Measurements from ENCODE around the gene PIK3R6. TPM values are rescaled to one million over a fixed set of nuclear protein-coding genes. Genes with fewer than 3 reads are reported as not detected.

PIK3R6 gene
- polyA plus RNA-seq, 1 experiment: not detected

DNA sequence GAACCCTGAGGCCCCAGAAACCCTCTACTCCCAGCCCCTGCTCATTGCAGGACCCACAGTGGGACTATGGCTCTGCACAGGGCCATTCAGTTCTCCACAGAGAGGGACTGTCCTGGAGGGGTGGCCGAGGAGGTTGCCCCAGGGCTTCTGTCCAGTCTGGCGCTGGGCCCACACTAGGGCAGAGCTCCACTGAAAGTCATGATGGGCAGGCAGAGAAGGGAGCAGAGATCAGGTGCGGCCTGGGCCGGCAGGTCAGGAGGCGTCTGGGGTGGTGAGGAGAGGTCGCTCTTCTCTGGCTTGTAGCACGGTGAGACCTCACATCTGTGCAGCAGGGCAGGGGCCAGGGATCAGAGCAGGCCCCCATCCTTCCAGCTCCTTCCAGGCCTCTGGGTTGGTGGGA is 13.0 kb upstream of the PIK3R6 start:
- POLR2A ChIA-PET: no interaction called here
- CTCF ChIA-PET: interaction anchor here (1.0 kb wide), 1 partner anchor 14 kb away, joined by 3 read pairs; no protein-coding TSS in a partner anchor
- TF ChIP-seq, protein P1, sequence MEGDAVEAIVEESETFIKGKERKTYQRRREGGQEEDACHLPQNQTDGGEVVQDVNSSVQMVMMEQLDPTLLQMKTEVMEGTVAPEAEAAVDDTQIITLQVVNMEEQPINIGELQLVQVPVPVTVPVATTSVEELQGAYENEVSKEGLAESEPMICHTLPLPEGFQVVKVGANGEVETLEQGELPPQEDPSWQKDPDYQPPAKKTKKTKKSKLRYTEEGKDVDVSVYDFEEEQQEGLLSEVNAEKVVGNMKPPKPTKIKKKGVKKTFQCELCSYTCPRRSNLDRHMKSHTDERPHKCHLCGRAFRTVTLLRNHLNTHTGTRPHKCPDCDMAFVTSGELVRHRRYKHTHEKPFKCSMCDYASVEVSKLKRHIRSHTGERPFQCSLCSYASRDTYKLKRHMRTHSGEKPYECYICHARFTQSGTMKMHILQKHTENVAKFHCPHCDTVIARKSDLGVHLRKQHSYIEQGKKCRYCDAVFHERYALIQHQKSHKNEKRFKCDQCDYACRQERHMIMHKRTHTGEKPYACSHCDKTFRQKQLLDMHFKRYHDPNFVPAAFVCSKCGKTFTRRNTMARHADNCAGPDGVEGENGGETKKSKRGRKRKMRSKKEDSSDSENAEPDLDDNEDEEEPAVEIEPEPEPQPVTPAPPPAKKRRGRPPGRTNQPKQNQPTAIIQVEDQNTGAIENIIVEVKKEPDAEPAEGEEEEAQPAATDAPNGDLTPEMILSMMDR (IDR thresholded peaks at IDR 0.05; ENCODE audit: low read depth, low read length): no peak
- DNase-seq (ENCODE audit: low read depth, low spot score): no peak
- H3K9me3 ChIP-seq (ENCODE audit: control insufficient read depth, insufficient read depth, low read length): peaks cover 8% of the 10 kb centered on the region
- H3K27me3 ChIP-seq (ENCODE audit: control insufficient read depth, insufficient read depth, low read length): no peaks in the 10 kb centered on the region
- H3K27ac ChIP-seq (ENCODE audit: low read depth, low read length): no peak overlapping the region
- H3K4me3 ChIP-seq (ENCODE audit: low read depth, low read length): no peak overlapping the region

DNA sequence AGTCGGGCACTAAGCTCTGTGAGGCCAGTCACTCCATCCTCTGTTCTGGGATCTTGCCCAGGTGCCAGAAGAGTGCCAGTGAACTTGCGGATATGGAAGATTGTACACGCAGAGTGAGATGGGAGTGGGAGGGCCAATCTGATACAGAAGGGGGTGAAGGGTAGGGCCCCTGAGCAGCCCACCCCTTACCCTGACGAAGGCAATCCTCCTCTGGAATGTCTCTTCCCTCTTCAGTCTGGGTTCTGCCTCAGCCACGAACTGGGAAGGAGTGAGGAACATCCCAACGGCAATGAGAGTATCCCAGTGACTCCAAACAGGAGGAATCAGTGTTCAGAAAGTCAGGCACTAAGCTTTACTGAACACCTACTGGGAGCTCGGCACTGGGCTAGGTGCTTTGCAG is 11.9 kb upstream of the PIK3R6 start:
- Histone ChIP-seq H3K4me3 (ENCODE audit: low read depth, low read length) (no peak overlapping the region), H3K27me3 (ENCODE audit: control insufficient read depth, insufficient read depth, low read length) (no peaks in the 10 kb centered on the region), H3K9me3 (ENCODE audit: control insufficient read depth, insufficient read depth, low read length) (no peaks in the 10 kb centered on the region), H3K27ac (ENCODE audit: low read depth, low read length) (peak overlapping the region; percentile 11)
- DNase-seq (ENCODE audit: low read depth, low spot score): no peak
- TF ChIP-seq, protein P1 (IDR thresholded peaks at IDR 0.05; ENCODE audit: low read depth, low read length): no peak
- ChIA-PET POLR2A (no interaction called here), CTCF (interaction anchor here (1.0 to 1.3 kb wide), 2 partner anchors 15 to 16 kb away, joined by 3 to 4 read pairs; no protein-coding TSS in a partner anchor)

DNA sequence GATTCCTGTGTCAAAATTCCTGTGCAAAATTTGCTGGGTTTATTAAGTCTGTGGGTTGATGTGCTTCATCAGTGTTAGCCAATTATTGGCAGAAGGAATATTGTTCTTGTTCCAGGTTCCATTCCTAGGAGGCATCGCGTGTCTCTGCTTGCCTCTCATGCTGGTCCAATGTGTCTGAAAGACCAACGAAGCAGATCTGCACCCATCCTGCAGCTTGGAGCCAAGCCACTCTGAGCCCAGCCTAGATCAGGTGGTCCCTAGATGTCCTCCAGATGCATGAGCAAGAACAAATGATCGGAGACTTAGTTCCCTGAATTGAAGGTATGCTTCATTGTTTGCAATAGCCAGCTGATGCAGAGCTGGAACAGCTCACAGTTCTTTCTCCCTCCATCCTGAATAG is 10.5 kb upstream of the PIK3R6 start:
- ChIA-PET CTCF (interaction anchor here (1.3 kb wide), 1 partner anchor 17 kb away, joined by 4 read pairs; no protein-coding TSS in a partner anchor), POLR2A (no interaction called here)
- no peak overlapping the region for H3K4me3 ChIP-seq (ENCODE audit: low read depth, low read length)
- no peak overlapping the region for H3K27ac ChIP-seq (ENCODE audit: low read depth, low read length)
- H3K27me3 ChIP-seq (ENCODE audit: control insufficient read depth, insufficient read depth, low read length): peaks cover 3% of the 10 kb centered on the region
- no peak for DNase-seq (ENCODE audit: low read depth, low spot score)
- H3K9me3 ChIP-seq (ENCODE audit: control insufficient read depth, insufficient read depth, low read length): no peaks in the 10 kb centered on the region
- TF ChIP-seq, protein P1 (IDR thresholded peaks at IDR 0.05; ENCODE audit: low read depth, low read length): no peak

DNA sequence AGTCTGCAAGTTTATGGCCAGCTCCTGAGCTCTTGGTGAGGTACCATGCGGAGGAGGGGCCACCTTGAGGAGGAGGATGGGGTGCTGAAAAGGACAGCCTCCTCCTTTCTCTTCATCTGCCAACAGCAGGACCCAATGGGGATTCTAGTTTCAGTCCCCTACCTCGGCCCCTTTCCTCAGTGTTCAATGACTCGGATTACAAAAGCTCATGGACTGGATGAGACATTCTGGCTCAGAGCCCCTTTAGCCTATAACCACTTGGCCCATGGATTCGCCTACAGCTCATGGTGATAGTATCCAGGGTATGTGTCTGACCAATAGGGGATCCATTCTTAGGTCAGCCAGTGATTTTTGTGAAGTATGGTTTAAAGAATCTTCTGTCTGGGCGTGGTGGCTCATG is 8.5 kb upstream of the PIK3R6 start:
- Histone ChIP-seq H3K27ac (ENCODE audit: low read depth, low read length) (no peak overlapping the region), H3K4me3 (ENCODE audit: low read depth, low read length) (no peak overlapping the region), H3K27me3 (ENCODE audit: control insufficient read depth, insufficient read depth, low read length) (peaks cover 4% of the 10 kb centered on the region), H3K9me3 (ENCODE audit: control insufficient read depth, insufficient read depth, low read length) (no peaks in the 10 kb centered on the region; the same call in 1 of the 2 replicates)
- DNase-seq (ENCODE audit: low read depth, low spot score): no peak
- CTCF ChIA-PET: no interaction called here
- TF ChIP-seq, protein P1 (IDR thresholded peaks at IDR 0.05; ENCODE audit: low read depth, low read length): no peak
- POLR2A ChIA-PET: no interaction called here

DNA sequence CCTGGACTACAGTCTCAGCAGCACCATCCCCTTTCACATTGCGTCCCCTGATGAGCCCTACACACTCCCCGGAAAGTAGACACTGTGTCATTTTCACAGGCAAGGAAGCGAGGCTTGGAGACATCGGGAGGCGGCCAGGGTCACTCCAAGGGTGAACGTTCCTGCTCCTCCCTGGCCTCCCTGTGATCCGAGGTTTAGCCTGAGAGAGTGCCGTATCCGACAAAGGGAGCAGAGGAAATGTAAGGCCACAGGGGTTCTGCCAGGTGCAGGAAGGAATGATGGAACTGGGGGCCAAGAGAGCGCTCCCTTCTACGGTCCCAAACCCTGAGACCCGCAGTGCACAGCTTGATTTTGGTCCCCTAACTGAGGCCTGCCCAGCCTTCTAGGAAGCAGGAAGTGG is 8.0 kb upstream of the PIK3R6 start:
- no peak for DNase-seq (ENCODE audit: low read depth, low spot score)
- Histone ChIP-seq H3K9me3 (ENCODE audit: control insufficient read depth, insufficient read depth, low read length) (no peaks in the 10 kb centered on the region; the same call in 1 of the 2 replicates), H3K27ac (ENCODE audit: low read depth, low read length) (no peak overlapping the region), H3K4me3 (ENCODE audit: low read depth, low read length) (no peak overlapping the region), H3K27me3 (ENCODE audit: control insufficient read depth, insufficient read depth, low read length) (peaks cover 5% of the 10 kb centered on the region)
- TF ChIP-seq, protein P1 (IDR thresholded peaks at IDR 0.05; ENCODE audit: low read depth, low read length): no peak
- ChIA-PET CTCF (no interaction called here), POLR2A (no interaction called here)

Data from AG04450 (cell line).